GM19240 (cell line): ENCODE results near the gene ARL16.

ENCODE experiments used
- DNase-seq: peaks from one replicate; pipeline ENCODE4 v3.0.0; 2011; ENCODE audit warnings: low spot score; ENCODE audit not compliant: insufficient read length

Gene ARL16

GRCh38 chr17:81672954-81673353 is 10.6 kb downstream of the ARL16 start:
- no peak for DNase-seq

GRCh38 chr17:81672504-81672903 is 11.1 kb downstream of the ARL16 start:
- DNase-seq, result no peak

GRCh38 chr17:81667754-81668153 is 15.8 kb downstream of the ARL16 start:
- DNase-seq, result no peak

- peak; percentile 96 for DNase-seq
Observed at GRCh38 chr17:81666342-81667191, 17.0 kb downstream of the ARL16 start, which contains the start of the genes CCDC137 and OXLD1. CCDC137 (plus strand) TSS chr17:81666737; CDS start chr17:81666767, 30 bp downstream. OXLD1 (minus strand) TSS chr17:81666605; CDS start chr17:81666577, 28 bp downstream.

GRCh38 chr17:81666092-81666341 is 17.6 kb downstream of the ARL16 start:
- DNase-seq, result no peak

GRCh38 chr17:81665205-81666091 is 18.1 kb downstream of the ARL16 start:
- no peak for DNase-seq

GRCh38 chr17:81664051-81664470 is 19.5 kb downstream of the ARL16 start:
- no peak for DNase-seq

- no peak for DNase-seq
Observed at GRCh38 chr17:81662002-81662401, 21.6 kb downstream of the ARL16 start.

GRCh38 chr17:81660441-81660840 is 23.2 kb downstream of the ARL16 start:
- no peak for DNase-seq

- DNase-seq, result no peak
Observed at GRCh38 chr17:81659038-81659437, 24.6 kb downstream of the ARL16 start.

GRCh38 chr17:81656835-81657234 is 26.8 kb downstream of the ARL16 start:
- DNase-seq, result no peak

GRCh38 chr17:81656118-81656743 is 27.4 kb downstream of the ARL16 start, which contains the start of gene PDE6G:
PDE6G (minus strand) TSS chr17:81656542; CDS start chr17:81653305, 3,237 bp downstream.
- DNase-seq, result no peak

GRCh38 chr17:81655378-81656117 is 28.0 kb downstream of the ARL16 start:
- DNase-seq, result no peak

- peak; percentile 57 for DNase-seq
Observed at GRCh38 chr17:81652906-81653771, 30.5 kb downstream of the ARL16 start.

GRCh38 chr17:81651692-81652091 is 31.9 kb downstream of the ARL16 start:
- no peak for DNase-seq

GRCh38 chr17:81650951-81651350 is 32.6 kb downstream of the ARL16 start:
- no peak for DNase-seq

GRCh38 chr17:81648707-81649085 is 34.9 kb downstream of the ARL16 start:
- DNase-seq, result no peak

- DNase-seq, result no peak
Observed at GRCh38 chr17:81648013-81648706, 35.4 kb downstream of the ARL16 start.

- no peak for DNase-seq
Observed at GRCh38 chr17:81647640-81648012, 36.0 kb downstream of the ARL16 start.
